B cell (primary cell): ENCODE measurements around the gene PDK2. TPM values are rescaled to one million over a fixed set of nuclear protein-coding genes. Genes with fewer than 3 reads are reported as not detected.

ENCODE experiments used
- ATAC-seq: fragments of 200-7000 bp; cut with Tn5 transposase; one replicate; pipeline ENCODE4 v1.10.0; 2021; ENCODE audit warnings: low read depth, mild to moderate bottlenecking, moderate number of reproducible peaks, moderate library complexity
- CTCF ChIA-PET: fragments of 350-600 bp; sonication (Branson Sonifier 250); formaldehyde crosslinking; loops from one replicate; lab custom pipeline; 2021; ENCODE audit warnings: antibody characterized with exemption, inconsistent platforms; lab: Charles Lee
- POLR2A ChIA-PET: fragments of 350-600 bp; sonication (Branson Sonifier 250); formaldehyde crosslinking; loops from one replicate; lab custom pipeline; 2021; ENCODE audit warnings: antibody characterized with exemption; lab: Charles Lee
- DNase-seq: peaks from one replicate; pipeline ENCODE4 v3.0.0; 2013
- H2AFZ ChIP-seq: 2 replicates; pipeline ENCODE4 v1.6.1; 2012; ENCODE audit warnings: mild to moderate bottlenecking, low read depth, low read length; ENCODE audit not compliant: insufficient read depth, poor library complexity, severe bottlenecking
- H3K27ac ChIP-seq, 2 donors: 1 replicate in 1 of 2; 2 replicates in 1 of 2; pipeline ENCODE4 v1.5.1; 2012 to 2013; ENCODE audit warnings: low read length in 2 of 2, mild to moderate bottlenecking in 2 of 2, moderate library complexity in 1 of 2
- H3K27me3 ChIP-seq, 4 experiments: fragments of 200-600 bp in 1 of 4; sonication (generic) in 1 of 4; replicated peaks in 1 of 4; 1 replicate in 2 of 4; 2 replicates in 2 of 4; pipeline versions ENCODE4 v1.6.1 to v1.7.0; 2013 to 2016; ENCODE audit warnings: low read length in 3 of 4, mild to moderate bottlenecking in 2 of 4, mixed read lengths in 1 of 4, moderate library complexity in 1 of 4; ENCODE audit not compliant: insufficient read depth in 4 of 4, control insufficient read depth in 3 of 4; ENCODE audit errors: control extremely low read depth in 1 of 4
- H3K36me3 ChIP-seq, 2 experiments: replicated peaks in 1 of 2; 1 replicate in 1 of 2; 2 replicates in 1 of 2; pipeline versions ENCODE4 v1.6.1 to v1.7.1; 2013; ENCODE audit warnings: low read length in 1 of 2; ENCODE audit not compliant: insufficient read depth in 2 of 2, control insufficient read depth in 1 of 2; ENCODE audit errors: control extremely low read depth in 1 of 2, extremely low read depth in 1 of 2
- H3K4me1 ChIP-seq, 2 donors: fragments of 200-600 bp in 1 of 2; sonication (generic) in 1 of 2; 1 replicate in 1 of 2; 2 replicates in 1 of 2; pipeline versions ENCODE4 v1.5.1 to v1.6.1; 2013 to 2017; ENCODE audit warnings: low read length in 2 of 2; ENCODE audit not compliant: control insufficient read depth in 2 of 2, insufficient read depth in 2 of 2
- H3K4me2 ChIP-seq: replicated peaks from 2 replicates; pipeline ENCODE3; 2012; ENCODE audit warnings: mild to moderate bottlenecking, low read depth, low read length; ENCODE audit not compliant: poor library complexity, severe bottlenecking
- H3K4me3 ChIP-seq, 5 experiments: fragments of 200-600 bp in 1 of 5; sonication (generic) in 1 of 5; 1 replicate in 3 of 5; 2 replicates in 2 of 5; pipeline versions ENCODE4 v1.5.1 to v1.7.0; 2011 to 2016; ENCODE audit warnings: low read length in 4 of 5, mild to moderate bottlenecking in 4 of 5, low read depth in 2 of 5, control low read depth in 1 of 5, moderate library complexity in 1 of 5; ENCODE audit not compliant: insufficient read depth in 1 of 5; ENCODE audit errors: control extremely low read depth in 1 of 5, extremely low read depth in 1 of 5
- H3K79me2 ChIP-seq: fragments of 200-600 bp; sonication (generic); one replicate; pipeline ENCODE4 v1.6.0; 2016; ENCODE audit warnings: low read length; ENCODE audit not compliant: control insufficient read depth, insufficient read depth
- H3K9ac ChIP-seq: fragments of 200-600 bp; sonication (generic); 2 replicates; pipeline ENCODE4 v1.6.1; 2017; ENCODE audit warnings: mild to moderate bottlenecking, low read length, moderate library complexity
- H3K9me3 ChIP-seq, 3 donors: one replicate each; pipeline versions ENCODE4 v1.6.1 to v1.7.1; 2013; ENCODE audit warnings: low read length in 2 of 3; ENCODE audit not compliant: control insufficient read depth in 2 of 3, insufficient read depth in 1 of 3; ENCODE audit errors: control extremely low read depth in 1 of 3
- H4K20me1 ChIP-seq: 2 replicates; pipeline ENCODE4 v1.6.0; 2012; ENCODE audit warnings: mild to moderate bottlenecking, low read length; ENCODE audit not compliant: insufficient read depth, control insufficient read depth, poor library complexity, severe bottlenecking
- H3K27ac Mint-ChIP-seq: one replicate; pipeline ENCODE4 v1.8.0; 2021; ENCODE audit warnings: mixed read lengths
- H3K27me3 Mint-ChIP-seq: one replicate; pipeline ENCODE4 v1.8.0; 2021; ENCODE audit warnings: mixed read lengths
- H3K4me1 Mint-ChIP-seq: one replicate; pipeline ENCODE4 v1.8.0; 2021; ENCODE audit warnings: mixed read lengths
- H3K4me3 Mint-ChIP-seq: one replicate; pipeline ENCODE4 v1.8.0; 2021; ENCODE audit warnings: mixed read lengths
- H3K9me3 Mint-ChIP-seq: one replicate; pipeline ENCODE4 v1.8.0; 2022; ENCODE audit warnings: mixed read lengths; ENCODE audit not compliant: insufficient read depth
- EZH2 ChIP-seq: IDR thresholded peaks from 2 replicates; pipeline ENCODE4 v1.6.1; 2012; ENCODE audit warnings: borderline replicate concordance, low read depth, mild to moderate bottlenecking, moderate library complexity, low read length; ENCODE audit not compliant: insufficient read depth, poor library complexity, severe bottlenecking
- WGBS: methylation state at CpG from one replicate; pipeline ENCODE4 v1.1.5; 2013; ENCODE audit warnings: missing lambda C conversion rate; ENCODE audit not compliant: insufficient coverage; 5-methylcytosine and 5-hydroxymethylcytosine counted together
- intact Hi-C: fragments of 100-400 bp; cut with micrococcal nuclease; formaldehyde crosslinking; loops from one replicate; pipeline ENCODE4 v1.10.0; 2022
- polyA plus RNA-seq: library from polyadenylated mRNA; depleted of rRNA; stranded (reverse); fragments of >200 nt; gene quantifications from 2 replicates; pipeline ENCODE4 v1.2.3, GENCODE V29; 2012
- total RNA-seq, 2 donors: library from RNA; stranded (reverse); fragments of 120-200 nt in 1 of 2; gene quantifications; 1 replicate in 1 of 2; 2 replicates in 1 of 2; pipeline versions ENCODE4 v1.2.3 to v1.2.4, GENCODE V29; 2013 to 2022
- TF ChIP-seq, protein P1 (sequence below): fragments of 200-600 bp; IDR thresholded peaks from one replicate; pipeline ENCODE4 v1.8.0; 2022; ENCODE audit warnings: antibody characterized with exemption, mild to moderate bottlenecking

The PDK2 gene
- total and polyA plus RNA-seq, 2 donors (not counting 1 experiment from before 2014, with no cell fraction given), result 35.2 to 73.2 TPM

DNA sequence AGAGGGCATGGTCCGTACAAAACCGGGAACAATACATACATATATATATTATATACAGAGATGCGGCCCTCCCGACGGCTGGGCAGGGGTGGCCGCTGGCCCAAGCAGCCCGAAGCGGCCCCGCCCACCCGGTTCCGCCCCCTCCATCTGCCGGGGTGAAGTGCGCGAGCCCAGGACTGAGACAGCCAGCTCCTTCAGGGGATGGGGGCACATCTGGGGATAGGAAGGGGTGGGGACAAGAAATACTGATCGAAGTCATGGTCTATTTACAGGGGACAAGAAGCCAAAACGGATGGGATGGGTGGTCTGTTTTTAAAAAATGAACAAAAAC is 38.6 kb downstream of the PDK2 start:
- H3K9me3 ChIP-seq, result no peaks in the 10 kb centered on the region
- DNase-seq (no peak), ATAC-seq (no peak)
- CTCF ChIA-PET, result no interaction called here
- H3K36me3 ChIP-seq, result peaks cover 8 to 55% of the 10 kb centered on the region in 2 experiments
- intact Hi-C loops, result no loop called here
- H3K9me3 Mint-ChIP-seq, result no peaks in the 10 kb centered on the region
- peaks cover 11% of the 10 kb centered on the region for H3K79me2 ChIP-seq
- peaks cover 0 to 14% (median 5%) of the 10 kb centered on the region in 4 experiments for H3K27me3 ChIP-seq
- peaks cover 16 to 23% of the 10 kb centered on the region in 2 donors for H3K4me1 ChIP-seq
- no peak overlapping the region for H3K9ac ChIP-seq
- H3K27ac ChIP-seq, result no peak overlapping the region
- peaks cover 6% of the 10 kb centered on the region for H3K27me3 Mint-ChIP-seq
- H3K4me2 ChIP-seq, result no peak overlapping the region
- H4K20me1 ChIP-seq, result peaks cover 64% of the 10 kb centered on the region
- H3K4me3 ChIP-seq, result no peak overlapping the region
- H3K27ac Mint-ChIP-seq, result no peak overlapping the region
- POLR2A ChIA-PET, result no interaction called here
- H2AFZ ChIP-seq, result no peak overlapping the region
- WGBS, result 87% methylated on average over 10 of the region's 16 CpGs
- H3K4me1 Mint-ChIP-seq, result peaks cover 31% of the 10 kb centered on the region
- TF ChIP-seq, protein P1, sequence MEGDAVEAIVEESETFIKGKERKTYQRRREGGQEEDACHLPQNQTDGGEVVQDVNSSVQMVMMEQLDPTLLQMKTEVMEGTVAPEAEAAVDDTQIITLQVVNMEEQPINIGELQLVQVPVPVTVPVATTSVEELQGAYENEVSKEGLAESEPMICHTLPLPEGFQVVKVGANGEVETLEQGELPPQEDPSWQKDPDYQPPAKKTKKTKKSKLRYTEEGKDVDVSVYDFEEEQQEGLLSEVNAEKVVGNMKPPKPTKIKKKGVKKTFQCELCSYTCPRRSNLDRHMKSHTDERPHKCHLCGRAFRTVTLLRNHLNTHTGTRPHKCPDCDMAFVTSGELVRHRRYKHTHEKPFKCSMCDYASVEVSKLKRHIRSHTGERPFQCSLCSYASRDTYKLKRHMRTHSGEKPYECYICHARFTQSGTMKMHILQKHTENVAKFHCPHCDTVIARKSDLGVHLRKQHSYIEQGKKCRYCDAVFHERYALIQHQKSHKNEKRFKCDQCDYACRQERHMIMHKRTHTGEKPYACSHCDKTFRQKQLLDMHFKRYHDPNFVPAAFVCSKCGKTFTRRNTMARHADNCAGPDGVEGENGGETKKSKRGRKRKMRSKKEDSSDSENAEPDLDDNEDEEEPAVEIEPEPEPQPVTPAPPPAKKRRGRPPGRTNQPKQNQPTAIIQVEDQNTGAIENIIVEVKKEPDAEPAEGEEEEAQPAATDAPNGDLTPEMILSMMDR, result no peak
- TF ChIP-seq EZH2, result no peak
- no peak overlapping the region for H3K4me3 Mint-ChIP-seq

DNA sequence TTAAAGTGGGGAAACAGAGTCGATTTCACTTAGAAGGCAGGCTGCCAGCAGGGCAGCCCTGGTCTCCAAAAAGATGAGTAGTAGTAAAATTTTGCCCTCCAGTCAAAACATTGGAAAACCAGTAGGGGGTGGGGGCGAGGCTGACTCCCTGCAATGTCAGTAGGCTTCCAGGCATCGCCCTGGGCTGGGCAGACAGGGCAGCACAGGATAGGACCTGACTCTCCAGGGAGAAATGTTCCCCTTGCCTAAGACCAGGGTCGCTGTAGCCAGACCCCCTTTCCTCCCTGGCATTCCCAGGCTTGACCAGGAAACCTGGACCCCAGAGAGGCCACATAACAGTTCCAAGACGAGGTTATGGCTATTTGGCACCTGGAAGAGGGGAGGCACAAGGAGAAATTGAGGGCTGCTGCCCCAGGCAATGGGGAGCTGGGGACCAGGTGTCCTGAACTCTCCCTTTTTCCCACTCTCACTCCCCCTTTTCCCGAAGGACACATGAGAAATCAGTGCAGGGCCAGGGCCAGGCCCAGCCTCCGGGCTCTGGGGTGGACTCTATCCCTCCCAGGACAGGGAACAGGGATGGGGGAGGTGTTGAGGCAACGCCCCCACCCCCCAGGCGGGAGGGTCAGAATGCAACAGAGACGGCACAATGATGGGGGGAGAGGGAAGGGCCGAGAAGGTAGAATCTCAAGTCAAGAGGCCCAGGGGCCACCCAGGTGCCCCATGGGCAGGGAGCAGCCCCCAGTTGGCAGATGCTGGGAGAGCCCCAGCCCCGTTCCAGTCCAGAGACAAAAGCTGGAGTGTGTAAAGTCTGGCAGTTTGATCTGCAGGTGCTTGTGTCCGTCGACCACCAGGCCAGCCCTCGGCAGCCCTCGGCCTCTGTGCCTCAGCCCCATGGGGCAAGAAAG is 39.3 kb downstream of the PDK2 start:
- peaks cover 4% of the 10 kb centered on the region for H3K27me3 Mint-ChIP-seq
- no peak overlapping the region for H3K27ac ChIP-seq
- ATAC-seq (no peak), DNase-seq (no peak)
- intact Hi-C loops, result no loop called here
- no peak overlapping the region for H3K4me2 ChIP-seq
- peaks cover 27% of the 10 kb centered on the region for H3K4me1 Mint-ChIP-seq
- 93% methylated on average over 13 of the region's 16 CpGs for WGBS
- no peak overlapping the region for H3K27ac Mint-ChIP-seq
- H3K9me3 ChIP-seq, result no peaks in the 10 kb centered on the region
- peaks cover 12% of the 10 kb centered on the region for H3K79me2 ChIP-seq
- peaks cover 9 to 19% of the 10 kb centered on the region in 2 donors for H3K4me1 ChIP-seq
- no peak overlapping the region for H2AFZ ChIP-seq
- ChIA-PET CTCF (interaction anchor here (1.0 to 1.2 kb wide), 2 partner anchors 15 to 27 kb away, joined by 3 read pairs; no protein-coding TSS in a partner anchor), POLR2A (no interaction called here)
- H4K20me1 ChIP-seq, result peaks cover 68% of the 10 kb centered on the region
- TF ChIP-seq, protein P1, result no peak
- TF ChIP-seq EZH2, result no peak
- peaks cover 8 to 62% of the 10 kb centered on the region in 2 experiments for H3K36me3 ChIP-seq
- H3K27me3 ChIP-seq, result peaks cover 0 to 7% (median 1%) of the 10 kb centered on the region in 4 experiments
- no peak overlapping the region for H3K4me3 Mint-ChIP-seq
- H3K9me3 Mint-ChIP-seq, result no peaks in the 10 kb centered on the region
- H3K4me3 ChIP-seq, result no peak overlapping the region
- H3K9ac ChIP-seq, result no peak overlapping the region
